IPS DF 6.9 (cell line): ENCODE data around the gene DCTN2.

ENCODE experiments used
- DNase-seq: peaks from one replicate; pipeline ENCODE4 v3.0.0-alpha.2; 2013; ENCODE audit warnings: low read depth, low spot score
- H3K27ac ChIP-seq: one replicate; pipeline ENCODE4 v1.5.1; 2013; ENCODE audit warnings: low read length, control low read depth
- H3K27me3 ChIP-seq: 2 replicates; pipeline ENCODE4 v1.6.1; 2013; ENCODE audit warnings: mild to moderate bottlenecking, low read length; ENCODE audit not compliant: control insufficient read depth, insufficient read depth
- H3K36me3 ChIP-seq: 2 replicates; pipeline ENCODE4 v1.6.1; 2013; ENCODE audit warnings: low read length; ENCODE audit not compliant: control insufficient read depth, insufficient read depth
- H3K4me1 ChIP-seq: 2 replicates; pipeline ENCODE4 v1.6.1; 2013; ENCODE audit warnings: low read length; ENCODE audit not compliant: control insufficient read depth, insufficient read depth
- H3K4me3 ChIP-seq: 2 replicates; pipeline ENCODE4 v1.5.1; 2013; ENCODE audit warnings: mild to moderate bottlenecking, low read length
- H3K9me3 ChIP-seq: 2 replicates; pipeline ENCODE4 v1.6.1; 2013; ENCODE audit warnings: low read length, inconsistent platforms; ENCODE audit not compliant: control insufficient read depth, insufficient read depth
- WGBS: extraction: QIAGEN DNeasy Blood & Tissue Kit; methylation state at CpG from one replicate; pipeline ENCODE4 v1.1.7; 2013; ENCODE audit warnings: mixed read lengths, missing lambda C conversion rate; ENCODE audit not compliant: insufficient read length, insufficient coverage; 5-methylcytosine and 5-hydroxymethylcytosine counted together

DCTN2 gene

GRCh38 chr12:57560516-57560915, 13.5 kb upstream of the DCTN2 start:
- WGBS, result no CpG with 5 or more reads among the region's 2 CpGs
- H3K4me1 ChIP-seq, result peaks cover 2% of the 10 kb centered on the region; the same call in 1 of the 2 replicates
- no peak for DNase-seq
- H3K36me3 ChIP-seq, result peaks cover 3% of the 10 kb centered on the region; the same call in 1 of the 2 replicates
- no peaks in the 10 kb centered on the region for H3K27me3 ChIP-seq
- no peaks in the 10 kb centered on the region for H3K9me3 ChIP-seq
- H3K4me3 ChIP-seq, result no peak overlapping the region
- no peak overlapping the region for H3K27ac ChIP-seq

- peaks cover 2% of the 10 kb centered on the region; the same call in 1 of the 2 replicates for H3K4me1 ChIP-seq
- no CpG with 5 or more reads among the region's 4 CpGs for WGBS
- no peak overlapping the region for H3K4me3 ChIP-seq
- no peak for DNase-seq
- no peaks in the 10 kb centered on the region for H3K27me3 ChIP-seq
- no peak overlapping the region for H3K27ac ChIP-seq
- H3K36me3 ChIP-seq, result peaks cover 1% of the 10 kb centered on the region; the same call in 1 of the 2 replicates
- no peaks in the 10 kb centered on the region for H3K9me3 ChIP-seq
Measured at GRCh38 chr12:57558864-57559263, 11.9 kb upstream of the DCTN2 start.

DNA sequence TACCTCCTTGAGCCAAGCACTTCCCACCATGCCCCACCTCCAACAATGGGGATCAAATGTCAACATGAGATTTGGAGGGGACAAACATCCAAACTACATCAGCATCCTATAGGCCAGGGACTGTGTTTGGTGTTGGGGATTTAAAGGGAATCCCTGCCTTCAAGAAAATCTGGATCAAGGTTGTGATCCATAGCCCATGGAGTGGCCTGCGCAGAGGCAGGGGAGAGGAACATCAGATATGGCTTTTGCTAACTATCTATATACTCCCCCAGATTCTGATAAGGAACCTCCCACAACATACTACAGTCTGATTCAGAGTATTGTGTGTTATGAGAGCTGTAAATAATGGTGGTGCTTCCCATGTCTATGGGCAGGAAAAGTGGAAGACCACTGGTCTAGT, 7.9 kb upstream of the DCTN2 start:
- Histone ChIP-seq H3K27ac (no peak overlapping the region), H3K4me1 (peaks cover 2% of the 10 kb centered on the region; the same call in 1 of the 2 replicates), H3K36me3 (no peaks in the 10 kb centered on the region), H3K9me3 (no peaks in the 10 kb centered on the region), H3K4me3 (no peak overlapping the region), H3K27me3 (no peaks in the 10 kb centered on the region)
- DNase-seq, result no peak
- no CpG with 5 or more reads among the region's 1 CpG for WGBS

DNA sequence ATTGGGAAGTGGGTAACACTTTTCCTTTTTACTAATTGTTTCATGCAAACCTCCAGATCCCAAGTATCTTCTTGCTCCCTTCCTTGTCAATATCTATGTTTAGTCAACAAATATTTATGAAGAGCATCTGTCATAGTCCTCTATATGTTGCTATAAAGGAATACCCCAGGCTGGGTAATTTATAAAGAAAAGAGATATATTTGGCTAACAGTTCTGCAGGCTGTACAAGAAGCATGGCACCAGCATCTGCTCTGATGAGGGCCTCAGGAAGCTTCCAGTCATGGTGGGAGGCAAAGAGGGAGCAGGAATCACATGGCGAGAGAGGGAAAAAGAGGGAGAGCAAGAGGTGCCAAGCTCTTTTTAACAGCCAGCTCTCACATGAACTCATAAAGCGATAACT, 7.5 kb upstream of the DCTN2 start:
- H3K4me1 ChIP-seq, result peaks cover 3% of the 10 kb centered on the region; the same call in 1 of the 2 replicates
- no peaks in the 10 kb centered on the region for H3K9me3 ChIP-seq
- WGBS, result no CpG with 5 or more reads among the region's 2 CpGs
- no peaks in the 10 kb centered on the region for H3K36me3 ChIP-seq
- no peak for DNase-seq
- H3K27ac ChIP-seq, result no peak overlapping the region
- no peaks in the 10 kb centered on the region for H3K27me3 ChIP-seq
- H3K4me3 ChIP-seq, result no peak overlapping the region

DNA sequence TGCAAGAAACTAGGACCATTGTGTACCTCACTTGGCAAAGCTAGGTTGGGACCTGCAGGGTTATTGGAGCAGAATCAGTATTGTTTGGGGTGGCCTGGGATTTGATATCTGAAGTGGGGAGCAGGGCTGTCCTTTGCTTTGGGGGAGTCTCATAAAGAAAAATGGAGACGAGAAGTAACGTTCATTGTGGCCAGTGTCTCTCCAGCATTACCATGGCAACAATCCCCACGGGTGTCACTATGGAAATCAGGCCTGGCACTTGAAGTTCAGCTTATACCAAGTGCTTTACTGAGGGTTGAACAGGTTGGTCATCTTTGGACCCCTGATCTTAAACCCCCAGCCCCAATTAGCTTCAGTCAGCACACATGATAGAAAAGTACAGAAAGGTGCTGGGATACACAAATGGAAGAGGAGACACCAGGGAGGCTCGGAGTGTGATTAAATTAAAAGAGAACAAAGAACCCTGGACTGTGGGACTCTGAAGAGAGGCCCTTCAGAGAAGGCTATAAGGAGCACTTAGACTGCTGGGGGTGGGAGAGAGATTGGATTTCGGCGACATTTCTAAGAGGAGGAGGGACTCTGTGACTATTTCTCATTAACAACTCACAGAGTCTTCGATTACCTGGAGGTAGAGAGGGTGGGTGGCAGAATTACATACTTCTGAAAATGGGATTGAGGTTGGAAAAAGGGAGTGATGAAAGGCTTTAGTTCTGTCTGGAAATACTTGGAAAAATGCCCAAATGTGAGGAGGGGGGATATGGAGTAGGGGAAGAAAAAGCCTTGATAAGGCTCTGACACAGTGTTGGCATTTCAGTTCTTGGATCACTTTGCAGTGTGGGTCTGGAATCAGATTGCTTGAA, 6.6 kb upstream of the DCTN2 start:
- H3K4me3 ChIP-seq, result no peak overlapping the region
- H3K9me3 ChIP-seq, result no peaks in the 10 kb centered on the region
- H3K4me1 ChIP-seq, result peaks cover 4% of the 10 kb centered on the region; the same call in 1 of the 2 replicates
- no peak for DNase-seq
- no CpG with 5 or more reads among the region's 7 CpGs for WGBS
- no peaks in the 10 kb centered on the region for H3K36me3 ChIP-seq
- H3K27ac ChIP-seq, result no peak overlapping the region
- no peaks in the 10 kb centered on the region for H3K27me3 ChIP-seq

GRCh38 chr12:57552835-57553313, 5.9 kb upstream of the DCTN2 start:
- no CpG with 5 or more reads among the region's 6 CpGs for WGBS
- no peaks in the 10 kb centered on the region for H3K9me3 ChIP-seq
- no peak for DNase-seq
- H3K27ac ChIP-seq, result no peak overlapping the region
- peaks cover 4% of the 10 kb centered on the region; the same call in 1 of the 2 replicates for H3K4me1 ChIP-seq
- H3K36me3 ChIP-seq, result no peaks in the 10 kb centered on the region
- no peak overlapping the region for H3K4me3 ChIP-seq
- H3K27me3 ChIP-seq, result no peaks in the 10 kb centered on the region

DNA sequence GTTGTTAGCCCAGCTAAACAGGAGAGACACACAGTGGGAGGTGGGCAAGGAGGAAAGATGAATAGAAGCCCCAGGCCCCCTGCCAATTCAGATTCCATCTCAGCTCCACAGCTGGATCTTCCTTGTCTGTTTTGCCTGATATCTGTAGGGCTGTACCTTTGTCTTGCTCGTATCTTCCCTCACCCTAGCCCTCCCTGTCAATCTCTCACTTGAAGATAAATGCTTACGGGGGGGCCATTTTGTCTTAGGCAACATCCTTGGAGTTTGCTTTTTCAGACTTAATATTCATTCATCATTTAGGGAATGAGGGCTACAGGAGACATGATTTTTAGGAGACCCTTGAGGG, 5.3 kb upstream of the DCTN2 start:
- Histone ChIP-seq H3K27me3 (no peaks in the 10 kb centered on the region), H3K9me3 (no peaks in the 10 kb centered on the region), H3K4me3 (no peak overlapping the region), H3K4me1 (peaks cover 4% of the 10 kb centered on the region; the same call in 1 of the 2 replicates), H3K27ac (no peak overlapping the region), H3K36me3 (no peaks in the 10 kb centered on the region)
- DNase-seq, result no peak
- WGBS, result no CpG with 5 or more reads among the region's 2 CpGs

DNA sequence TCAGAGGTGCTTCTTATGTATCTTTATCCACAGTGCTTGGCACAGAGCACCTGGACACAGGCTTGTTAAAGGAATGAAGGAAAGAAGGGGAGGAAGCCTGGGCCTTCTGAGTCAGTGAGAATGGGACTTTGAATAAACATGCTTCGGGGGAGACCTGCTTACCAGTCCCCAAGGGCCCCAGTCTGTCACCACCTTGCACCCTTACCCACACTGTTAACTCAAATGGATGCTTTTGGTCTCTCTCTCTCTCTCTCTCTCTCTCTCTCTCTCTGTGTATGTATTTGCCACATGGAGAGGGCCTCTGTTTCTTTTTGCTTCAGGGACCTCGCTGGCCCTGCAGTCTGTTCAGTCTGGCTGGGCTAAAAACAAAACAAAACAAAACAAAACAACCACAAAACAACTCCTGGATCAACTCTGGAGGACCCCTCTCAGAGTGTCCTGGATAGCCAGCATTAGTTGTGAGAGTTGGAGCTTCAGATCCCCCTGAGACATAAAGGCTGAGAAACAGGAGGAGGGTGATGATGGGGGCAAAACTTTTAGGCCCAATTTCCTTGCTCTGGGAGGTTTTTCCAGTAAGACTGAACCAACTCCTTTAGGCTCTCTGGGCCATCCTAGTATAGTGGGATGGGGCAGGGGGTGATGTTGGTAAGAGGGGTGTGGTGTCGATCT, 4.8 kb upstream of the DCTN2 start:
- no CpG with 5 or more reads among the region's 3 CpGs for WGBS
- Histone ChIP-seq H3K9me3 (no peaks in the 10 kb centered on the region), H3K36me3 (no peaks in the 10 kb centered on the region), H3K27ac (no peak overlapping the region), H3K4me1 (peaks cover 4% of the 10 kb centered on the region; the same call in 1 of the 2 replicates), H3K4me3 (no peak overlapping the region), H3K27me3 (no peaks in the 10 kb centered on the region)
- DNase-seq, result no peak

- H3K9me3 ChIP-seq, result no peaks in the 10 kb centered on the region
- H3K27me3 ChIP-seq, result no peaks in the 10 kb centered on the region
- no peaks in the 10 kb centered on the region for H3K36me3 ChIP-seq
- no CpG with 5 or more reads among the region's 7 CpGs for WGBS
- H3K27ac ChIP-seq, result no peak overlapping the region
- H3K4me3 ChIP-seq, result peak overlapping the region; percentile 93; the same call in 1 of the 2 replicates
- H3K4me1 ChIP-seq, result peaks cover 6% of the 10 kb centered on the region; the same call in 1 of the 2 replicates
- DNase-seq, result no peak
Measured at GRCh38 chr12:57550641-57551549, 3.9 kb upstream of the DCTN2 start.
